SIG-M5 (cell line): ENCODE data around the gene CHRNA4.

Source experiments
- DNase-seq: peaks from one replicate; lab custom pipeline; 2025; lab: John Stamatoyannopoulos, UW

CHRNA4 gene

DNA sequence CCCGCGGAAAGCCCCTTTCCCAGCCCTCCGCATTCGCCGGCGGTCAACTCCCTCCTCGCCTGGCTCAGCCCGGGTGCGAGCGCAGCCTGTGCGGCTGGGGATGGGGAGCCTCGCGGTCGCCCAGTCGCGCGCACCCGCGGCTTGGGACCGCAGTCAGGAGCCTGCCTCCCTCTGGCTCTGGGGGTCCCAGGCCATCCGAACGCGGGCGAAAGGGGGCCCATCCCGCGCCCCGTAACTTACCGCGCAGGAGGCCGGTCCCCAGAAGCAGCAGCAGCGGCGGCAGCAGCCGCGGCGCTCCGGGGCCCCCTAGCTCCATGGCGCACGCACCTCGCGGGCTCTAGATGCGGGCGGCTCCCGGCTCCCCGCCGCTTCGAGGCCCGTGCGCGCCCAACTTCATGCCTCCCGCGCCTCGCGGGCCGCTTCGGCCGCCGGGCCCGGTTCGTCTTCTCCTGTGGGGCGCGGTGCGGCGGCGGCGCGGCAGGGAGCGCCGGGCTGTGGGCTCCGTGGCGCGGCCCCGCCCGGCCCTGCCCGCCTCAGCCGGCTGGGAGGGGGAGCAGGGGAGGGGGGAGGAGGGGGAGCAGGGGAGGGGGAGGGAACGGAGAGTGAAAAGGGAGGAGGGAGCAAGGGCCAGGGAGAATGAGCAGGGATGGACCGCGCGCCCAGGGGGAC lies at the start of gene CHRNA4:
CHRNA4 (minus strand) TSS at position 500 of the 669 bp plus-strand sequence; CDS start at position 316, 184 bp downstream.
- no peak for DNase-seq

DNA sequence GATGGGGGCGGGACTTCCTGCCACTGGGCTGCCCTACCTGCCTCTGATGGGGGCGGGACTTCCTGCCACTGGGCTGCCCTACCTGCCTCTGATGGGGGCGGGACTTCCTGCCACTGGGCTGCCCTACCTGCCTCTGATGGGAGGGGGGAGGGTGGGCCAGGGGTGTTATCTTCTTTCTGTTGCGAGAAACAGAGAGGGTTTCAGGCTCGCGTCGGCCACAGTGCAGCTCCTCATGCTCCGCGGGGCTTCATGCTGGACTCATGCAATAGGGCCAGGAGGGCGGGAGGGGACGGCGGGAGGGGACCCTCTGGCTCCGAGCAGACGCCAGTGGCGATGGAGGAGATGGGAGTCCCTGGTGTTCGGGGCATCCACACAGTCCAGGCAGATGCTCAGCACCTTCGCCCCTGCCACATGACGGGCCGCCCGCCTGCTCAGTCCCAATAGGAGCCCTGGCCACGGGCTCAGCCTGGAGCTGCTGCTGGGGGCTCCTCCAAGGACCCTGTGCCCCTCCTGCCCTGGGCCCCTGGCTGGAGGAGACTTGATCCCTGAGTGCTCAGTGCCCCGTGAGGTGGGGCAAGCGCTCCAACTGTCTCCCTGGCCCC lies 48.8 kb upstream of the CHRNA4 start:
- no peak for DNase-seq

DNA sequence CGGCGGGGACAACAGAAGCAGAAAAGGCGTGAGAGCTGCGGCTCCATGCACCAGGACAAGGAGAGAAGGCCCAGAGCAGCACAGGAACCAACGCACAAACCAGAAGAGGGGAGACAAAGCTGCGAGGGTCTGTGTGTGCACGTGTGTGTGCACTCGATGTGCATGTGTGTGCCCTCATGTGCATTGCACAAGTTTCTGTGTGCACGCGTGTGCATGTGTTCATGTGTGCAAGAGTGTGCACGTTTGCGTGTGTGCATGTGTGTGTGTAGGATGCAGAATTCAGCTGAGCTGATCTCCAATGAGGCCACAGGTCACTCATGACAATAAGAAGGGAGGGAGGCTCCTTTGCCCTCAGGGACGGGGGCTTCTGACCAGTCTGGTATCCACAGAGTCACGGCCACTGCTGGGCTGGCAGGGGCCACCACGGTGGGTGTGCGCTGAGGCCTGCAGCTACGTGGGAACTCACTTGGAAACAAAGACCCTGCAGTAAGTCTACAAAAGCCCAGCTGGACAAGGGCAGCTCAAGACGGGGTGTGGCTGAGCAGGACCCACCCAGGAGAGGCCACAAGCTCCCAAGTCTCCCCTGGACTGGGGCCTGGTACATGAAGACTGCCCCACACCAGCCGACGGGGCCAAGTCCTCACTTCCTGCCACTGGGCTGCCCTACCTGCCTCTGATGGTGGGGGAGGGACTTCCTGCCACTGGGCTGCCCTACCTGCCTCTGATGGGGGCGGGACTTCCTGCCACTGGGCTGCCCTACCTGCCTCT lies 48.1 kb upstream of the CHRNA4 start:
- no peak for DNase-seq

DNA sequence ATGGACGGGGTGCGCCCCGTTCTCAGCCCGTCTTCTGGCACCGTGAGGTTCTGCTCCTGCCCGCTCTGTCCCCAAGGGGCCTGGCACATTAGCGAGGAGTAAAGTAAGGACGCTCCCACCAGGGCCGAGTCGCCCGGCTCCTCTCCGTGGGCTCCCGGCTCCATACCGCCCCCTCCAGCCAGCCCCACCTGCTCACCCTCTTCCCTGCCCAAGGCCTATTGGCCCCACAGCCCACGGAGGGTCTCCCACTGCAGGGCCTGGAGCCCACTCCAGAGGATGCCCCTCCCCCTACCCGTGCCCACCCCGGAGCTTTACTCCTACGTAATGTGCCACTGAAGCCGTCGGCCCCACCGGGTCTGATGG lies 47.5 kb upstream of the CHRNA4 start:
- no peak for DNase-seq

DNA sequence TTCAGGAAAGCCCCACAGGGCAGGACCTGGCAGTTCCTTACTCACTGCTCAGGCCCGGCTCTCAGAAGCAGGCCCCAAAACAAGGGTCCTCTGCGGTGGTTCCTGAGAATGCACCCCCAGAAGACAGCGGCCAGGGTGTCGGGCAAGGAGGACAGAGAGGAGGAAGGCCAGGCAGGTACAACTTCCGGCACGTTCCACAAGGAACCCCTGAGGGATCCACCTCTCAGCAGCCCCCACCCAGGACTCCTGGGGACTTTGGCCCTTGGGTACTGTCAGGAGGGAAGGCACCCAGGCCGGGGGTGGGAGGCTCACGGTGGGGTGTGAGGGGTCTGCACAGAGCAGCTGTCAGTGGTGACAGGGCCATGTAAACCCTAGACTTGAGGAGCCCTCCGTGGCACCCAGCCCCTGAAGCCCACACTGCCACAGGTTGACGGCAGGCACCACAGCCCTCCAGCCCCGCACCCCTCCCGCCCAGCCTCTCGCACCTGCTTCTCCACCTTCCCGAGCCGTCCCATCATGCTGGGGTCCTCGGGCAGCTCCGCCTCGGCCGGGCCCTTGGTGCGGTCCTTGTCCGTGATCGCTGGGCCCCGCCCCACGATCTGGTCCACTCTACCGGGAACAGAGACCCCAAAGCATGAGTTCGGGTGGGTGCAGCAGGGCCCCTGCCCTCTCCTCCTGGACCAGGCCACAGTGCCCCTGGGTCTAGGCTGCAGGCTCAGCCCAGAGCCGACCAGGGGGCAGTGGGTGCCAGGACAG lies 47.0 kb upstream of the CHRNA4 start:
- DNase-seq: no peak

DNA sequence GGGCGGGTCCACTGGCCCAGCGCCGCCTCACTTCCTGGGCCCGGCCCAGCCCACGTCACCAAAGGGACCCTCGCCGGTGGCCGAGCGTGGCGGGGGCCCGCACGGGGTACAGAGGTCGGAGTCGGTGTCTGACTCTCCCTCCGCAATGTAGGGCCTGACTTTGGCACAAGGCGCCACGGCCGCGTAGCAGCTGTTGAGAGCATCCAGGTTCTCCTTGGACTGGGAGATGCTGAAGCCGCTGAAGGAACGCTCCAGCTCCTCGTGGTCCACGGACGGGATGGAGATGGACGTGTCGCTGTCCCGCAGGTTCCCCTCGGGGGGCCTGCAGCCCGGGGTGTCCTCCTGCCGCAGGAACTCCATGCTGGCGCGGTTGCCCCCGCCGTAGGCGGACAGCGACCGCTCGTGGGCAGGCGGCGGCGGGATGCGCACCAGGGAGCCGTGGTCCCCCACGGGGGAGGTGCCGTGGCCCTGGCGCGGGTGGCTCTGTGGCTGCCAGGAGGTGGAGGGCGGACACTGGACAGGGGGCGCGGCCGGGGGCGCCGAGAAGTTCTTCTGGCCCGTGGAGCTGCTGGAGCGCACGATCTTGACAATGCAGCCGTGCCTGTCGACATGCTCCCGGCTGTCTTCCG lies 45.6 kb upstream of the CHRNA4 start:
- no peak for DNase-seq

DNA sequence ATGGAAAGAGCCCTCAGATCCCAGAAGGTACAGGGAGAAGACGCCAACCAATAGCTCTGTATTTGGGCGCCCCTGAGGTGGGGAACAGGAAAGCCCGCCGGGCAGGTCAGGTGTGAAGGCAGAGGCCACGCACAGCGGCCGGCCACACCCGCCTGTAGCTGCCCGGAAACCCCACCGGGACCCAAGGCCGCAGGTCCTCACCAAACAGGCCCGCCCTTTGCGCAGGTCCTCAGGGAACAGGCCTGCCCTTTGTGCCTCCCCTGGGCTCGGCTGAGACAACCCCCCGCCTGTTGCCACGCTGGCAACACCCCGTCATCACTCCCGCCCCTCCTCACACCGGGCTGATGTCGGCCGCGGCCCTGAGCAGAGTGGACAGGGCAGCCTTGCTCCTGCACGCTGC lies 44.9 kb upstream of the CHRNA4 start:
- DNase-seq: no peak

DNA sequence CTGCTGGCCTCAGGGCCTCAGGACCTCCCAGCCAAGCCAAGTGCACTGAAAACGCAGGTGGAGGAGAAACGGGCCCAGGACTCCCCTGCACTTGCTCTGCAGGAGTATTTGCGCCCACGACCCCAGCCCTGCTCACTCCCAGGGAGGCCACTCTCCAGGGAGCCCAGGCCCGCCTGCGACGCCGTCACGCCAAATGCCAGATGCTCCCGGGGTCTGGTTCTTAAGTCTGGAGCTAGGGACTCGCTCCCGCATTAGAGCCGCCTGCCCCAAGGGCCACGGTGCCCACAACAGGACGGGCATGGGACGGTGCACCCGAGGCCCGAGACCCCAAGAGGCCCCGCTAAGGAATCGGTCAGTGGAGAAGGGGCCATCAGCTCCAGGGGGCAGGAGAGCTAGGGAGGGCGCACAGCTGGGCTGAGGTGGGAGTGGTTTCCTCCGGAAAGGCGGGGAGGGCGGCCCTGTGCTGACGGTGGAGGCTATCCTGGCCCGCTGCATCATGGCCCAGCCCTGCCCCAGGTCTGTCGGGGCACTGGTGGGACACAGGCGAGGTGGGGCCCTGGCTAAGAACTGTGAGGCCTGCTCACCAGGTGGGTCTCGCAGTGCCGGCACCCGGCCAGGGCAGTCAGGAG lies 44.1 kb upstream of the CHRNA4 start:
- DNase-seq: no peak

DNA sequence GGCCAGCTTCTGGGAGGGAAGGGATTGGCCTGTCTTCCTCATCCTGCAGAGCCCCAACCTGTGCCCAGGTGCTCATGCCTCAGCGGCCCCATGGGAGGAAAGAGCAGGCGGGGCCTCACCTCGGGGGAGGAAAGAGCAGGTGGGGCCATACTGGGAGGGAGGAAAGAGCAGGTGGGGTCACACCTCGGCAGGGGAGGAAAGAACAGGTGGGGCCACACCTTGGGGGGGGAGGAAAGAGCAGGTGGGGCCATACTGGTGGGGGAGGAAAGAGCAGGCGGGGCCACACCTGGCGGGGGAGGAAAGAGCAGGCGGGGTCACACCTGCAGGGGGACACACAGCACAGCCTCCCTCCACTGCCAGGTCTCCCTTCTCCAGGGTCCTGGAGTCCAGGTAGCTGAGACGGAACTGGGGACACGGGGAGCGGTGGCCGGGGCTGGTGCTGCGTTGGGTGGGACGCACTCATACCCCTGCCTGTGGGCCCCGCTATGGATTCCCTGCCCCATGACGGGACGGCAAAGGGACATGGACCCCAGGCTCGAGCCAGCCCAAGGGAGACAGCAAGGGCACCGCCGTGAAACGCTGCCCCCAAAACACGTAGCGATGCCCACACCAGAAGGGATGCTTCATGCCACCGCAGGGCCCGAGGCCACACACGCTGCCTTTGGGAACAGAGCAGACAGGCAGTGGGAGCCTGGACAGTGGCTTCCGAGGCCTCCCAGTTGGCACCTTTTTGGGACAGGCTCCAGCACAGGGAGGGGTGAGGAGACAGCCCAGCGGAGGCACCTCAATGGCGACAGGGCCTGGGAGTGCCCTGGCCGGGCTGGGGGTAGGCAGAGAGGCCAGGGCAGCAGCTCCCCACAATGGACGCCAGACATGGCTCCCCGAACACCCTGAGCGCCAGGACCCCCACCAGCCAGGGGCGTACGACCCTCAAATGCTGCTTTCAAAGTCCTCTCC lies 43.3 kb upstream of the CHRNA4 start:
- DNase-seq: no peak

DNA sequence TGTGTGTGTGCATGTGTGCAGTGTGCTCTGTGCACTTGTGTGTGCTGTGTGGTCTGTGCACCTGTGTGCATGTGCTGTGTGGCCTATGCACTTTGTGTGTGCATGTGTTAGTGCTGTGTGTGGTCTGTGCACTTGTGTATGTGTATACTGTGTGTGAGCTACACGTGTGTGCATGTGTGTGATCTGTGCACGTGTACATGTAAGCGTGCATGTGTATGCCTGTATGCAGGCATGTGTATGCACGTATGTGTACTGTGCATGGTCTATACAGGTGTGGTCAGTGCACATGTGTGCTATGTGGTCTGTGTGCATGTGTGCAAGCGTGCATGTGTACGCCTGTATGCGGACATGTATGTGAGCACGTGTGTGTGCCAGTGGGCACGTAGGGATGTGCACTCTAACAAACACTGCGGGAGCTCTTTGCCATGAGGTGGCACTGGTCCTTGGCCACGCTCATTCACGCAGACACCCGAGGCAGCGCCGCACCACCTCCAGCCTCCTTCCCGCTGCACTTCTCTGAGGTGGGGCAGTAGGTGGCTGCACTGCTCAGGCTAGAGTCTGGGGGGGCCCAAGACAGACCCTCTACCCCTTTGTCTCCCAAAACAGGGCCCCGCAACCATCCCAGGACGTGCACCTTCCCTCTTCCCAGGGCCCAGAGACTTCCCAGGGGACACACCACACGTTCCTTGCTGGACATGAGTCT lies 42.4 kb upstream of the CHRNA4 start:
- no peak for DNase-seq

DNA sequence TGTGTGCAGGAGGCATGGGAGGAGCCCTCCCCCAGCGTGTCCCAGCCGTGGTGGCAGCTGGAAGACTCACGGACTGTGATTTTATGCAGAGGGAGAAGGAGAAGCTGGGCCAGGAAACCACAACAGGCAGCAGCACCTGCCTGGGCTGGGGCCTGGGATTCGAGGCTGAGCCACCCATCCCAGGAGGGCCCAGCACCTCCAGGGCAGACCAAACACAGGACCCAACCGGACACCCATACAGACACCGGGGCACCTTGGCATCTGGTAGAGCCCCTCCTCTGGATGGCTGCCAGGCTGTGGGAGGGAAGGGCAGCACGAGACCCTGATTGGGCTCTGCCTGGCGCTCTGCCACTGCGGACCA lies 41.7 kb upstream of the CHRNA4 start:
- DNase-seq: no peak

DNA sequence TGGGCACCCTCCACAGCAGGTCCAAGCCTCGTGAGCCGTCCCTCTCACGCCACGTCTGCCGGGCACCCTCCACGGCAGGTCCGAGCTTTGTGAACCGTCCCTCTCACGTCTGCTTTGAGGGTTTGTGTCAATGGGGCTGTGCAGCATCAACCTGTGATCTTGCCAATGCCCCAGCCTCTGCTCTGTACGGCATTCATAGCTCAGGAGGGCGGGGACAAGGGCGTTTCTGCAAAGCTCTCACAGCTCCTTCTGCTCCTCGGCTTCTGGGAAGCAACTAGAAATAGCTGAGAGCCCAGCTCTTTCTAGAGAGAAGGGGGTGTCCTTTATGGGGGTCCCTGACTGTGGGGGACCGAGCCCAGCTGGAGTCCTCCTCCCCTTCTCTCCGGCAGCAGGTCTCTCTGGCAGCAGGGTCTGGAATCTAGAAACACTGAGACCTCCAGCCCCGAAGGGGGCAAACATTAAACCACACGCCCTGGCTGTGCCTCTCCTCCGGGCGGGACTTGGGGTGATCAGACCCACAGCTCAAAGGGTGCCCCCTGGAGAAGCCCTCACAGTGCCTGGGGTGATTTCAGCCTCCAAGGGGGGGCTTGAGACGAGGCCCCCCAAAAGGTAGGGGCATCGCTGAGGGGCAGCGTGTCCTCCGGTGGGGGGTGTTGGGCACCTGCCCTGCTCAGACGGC lies 41.2 kb upstream of the CHRNA4 start:
- DNase-seq: no peak

DNA sequence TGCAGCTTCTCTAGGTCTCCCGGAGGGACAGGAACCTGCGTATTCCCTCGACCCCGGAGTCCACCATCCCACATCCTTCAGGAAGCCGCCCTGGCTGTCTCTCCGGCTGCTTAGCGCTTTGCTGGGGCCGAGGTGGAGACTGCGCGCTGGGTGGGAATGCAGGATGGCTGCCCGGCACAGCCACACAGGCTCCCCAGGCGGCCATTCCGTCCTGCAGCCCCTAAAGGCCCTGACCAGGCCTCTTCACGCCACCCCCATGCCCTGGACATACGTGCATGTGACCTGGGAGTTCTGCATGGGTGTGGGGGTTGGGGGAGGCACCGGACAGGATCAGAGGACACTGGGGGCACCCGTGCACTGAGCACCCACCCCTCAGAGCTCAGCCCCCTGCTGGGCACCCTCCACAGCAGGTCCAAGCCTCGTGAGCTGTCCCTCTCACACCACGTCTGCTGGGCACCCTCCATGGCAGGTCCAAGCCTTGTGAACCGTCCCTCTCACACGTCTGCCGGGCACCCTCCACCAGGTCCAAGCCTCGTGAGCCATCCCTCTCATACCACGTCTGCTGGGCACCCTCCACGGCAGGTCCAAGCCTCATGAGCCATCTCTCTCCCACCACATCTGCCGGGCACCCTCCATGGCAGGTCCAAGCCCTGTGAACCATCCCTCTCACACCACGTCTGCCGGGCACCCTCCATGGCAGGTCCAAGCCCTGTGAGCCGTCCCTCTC lies 40.4 kb upstream of the CHRNA4 start:
- no peak for DNase-seq

DNA sequence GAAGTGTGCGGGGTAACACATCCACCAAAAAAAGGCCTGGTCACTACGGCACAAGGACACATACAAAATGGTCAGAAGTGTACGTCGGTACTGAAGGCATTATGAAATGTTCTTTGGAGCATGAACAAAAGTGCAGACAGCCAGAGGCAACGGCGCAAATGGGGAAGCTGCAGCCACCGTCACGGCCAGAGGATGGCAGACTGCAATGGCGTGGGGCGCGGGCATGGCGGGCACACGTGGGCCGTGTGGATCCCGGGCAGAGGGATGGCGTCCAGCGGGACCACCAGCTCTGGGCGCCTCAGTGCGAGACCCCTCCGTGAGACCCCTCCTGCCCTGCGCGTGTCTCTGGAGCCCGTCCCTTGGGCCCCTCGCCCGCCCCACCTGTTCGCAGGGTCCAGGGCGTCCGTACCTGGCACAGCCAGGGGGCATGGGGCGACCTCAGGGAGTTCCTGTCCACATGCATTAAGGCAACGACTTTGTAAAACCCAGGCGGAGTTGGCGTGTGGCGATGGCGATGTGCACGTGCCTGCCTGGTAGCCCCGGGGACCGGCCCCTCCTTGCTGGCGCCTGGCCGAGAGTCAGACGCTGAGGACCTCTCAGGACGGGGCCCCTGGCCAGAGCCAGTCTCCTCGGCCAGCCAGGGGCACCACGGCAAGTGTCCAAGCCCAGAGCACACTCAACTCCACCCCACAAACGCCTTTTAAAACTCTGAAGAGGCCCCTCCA lies 39.5 kb upstream of the CHRNA4 start:
- no peak for DNase-seq

DNA sequence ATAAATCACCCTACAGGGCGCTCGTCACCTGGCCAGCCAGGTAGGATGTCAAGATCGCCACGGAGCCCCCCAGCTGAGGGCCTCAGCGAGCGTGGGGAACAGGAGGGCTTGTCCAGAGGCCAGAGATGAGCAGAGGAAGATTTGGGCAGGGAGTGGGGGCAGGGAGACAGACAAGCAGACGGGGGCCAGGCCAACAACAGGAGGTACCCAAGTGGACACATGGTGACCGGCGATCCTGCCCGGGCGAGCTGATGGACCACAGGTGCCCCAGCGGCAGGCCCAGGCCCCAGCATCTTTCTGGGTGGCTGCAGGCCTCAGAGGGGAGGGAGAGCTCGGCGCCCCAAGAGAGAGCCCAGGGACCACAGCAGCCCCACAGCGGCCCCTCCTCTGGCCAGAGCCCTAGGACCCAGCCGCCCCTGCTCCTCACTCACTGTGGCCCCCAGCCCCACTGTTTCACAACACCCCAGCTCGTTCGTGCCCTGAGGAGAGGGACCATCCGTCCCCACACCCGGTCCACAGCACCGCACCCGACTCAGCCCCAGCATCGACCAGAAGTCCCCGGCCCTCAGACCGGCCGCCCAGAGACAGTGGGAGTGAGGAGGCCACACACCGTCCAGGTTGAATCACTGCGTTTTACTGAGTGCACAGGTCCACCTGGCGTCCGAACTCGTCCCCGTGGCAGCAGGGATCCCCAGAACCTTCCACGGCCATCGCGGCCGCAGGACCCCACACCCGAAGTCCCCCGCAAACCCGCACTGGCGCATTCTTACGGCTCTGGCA lies 38.6 kb upstream of the CHRNA4 start:
- no peak for DNase-seq

DNA sequence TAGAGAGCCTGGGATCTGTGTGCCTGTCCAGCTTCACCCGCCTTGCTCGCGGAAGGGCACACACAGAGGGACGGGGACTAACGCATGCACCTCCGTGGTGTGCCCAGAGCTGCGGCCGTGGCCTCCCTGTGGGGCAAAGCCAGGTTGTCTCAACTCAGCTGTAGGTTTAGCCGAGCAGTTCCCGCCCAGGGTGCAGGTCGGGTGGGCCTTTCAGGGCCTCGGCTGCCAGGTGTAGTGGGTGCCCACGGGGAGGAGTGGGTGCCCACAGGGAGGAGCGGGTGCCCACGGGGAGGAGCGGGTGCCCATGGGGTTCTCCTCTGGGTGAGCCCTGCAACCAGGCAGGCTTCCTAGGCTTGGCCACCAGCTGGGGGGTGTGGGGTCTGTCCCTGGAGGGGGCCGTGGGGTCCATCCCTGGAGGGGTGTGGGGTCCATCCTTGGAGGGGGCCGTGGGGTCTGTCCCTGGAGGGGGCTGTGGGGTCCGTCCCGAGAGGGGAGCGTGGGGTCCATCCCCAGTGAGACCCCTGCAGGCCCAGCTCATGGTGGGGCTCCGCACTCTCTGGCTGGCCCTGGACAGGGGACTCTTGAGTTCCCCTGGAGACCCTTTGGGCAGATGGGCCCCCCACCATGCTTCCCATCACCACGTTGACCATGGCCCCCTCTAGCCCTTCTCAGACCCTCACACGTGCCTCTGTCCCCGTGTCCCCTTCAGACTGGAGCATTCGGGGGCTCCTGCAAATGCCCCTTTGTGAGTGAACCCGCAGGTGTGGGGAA lies 37.8 kb upstream of the CHRNA4 start:
- DNase-seq: no peak
